ENCODE data around the gene FAM83G. TPM values are rescaled to one million over a fixed set of nuclear protein-coding genes. Genes with fewer than 3 reads are reported as not detected.

Gene FAM83G
- total and polyA plus RNA-seq, 2 donors (not counting 3 experiments of a cell fraction or from before 2014, with no cell fraction given) = 7.0 to 10.9 TPM

DNA sequence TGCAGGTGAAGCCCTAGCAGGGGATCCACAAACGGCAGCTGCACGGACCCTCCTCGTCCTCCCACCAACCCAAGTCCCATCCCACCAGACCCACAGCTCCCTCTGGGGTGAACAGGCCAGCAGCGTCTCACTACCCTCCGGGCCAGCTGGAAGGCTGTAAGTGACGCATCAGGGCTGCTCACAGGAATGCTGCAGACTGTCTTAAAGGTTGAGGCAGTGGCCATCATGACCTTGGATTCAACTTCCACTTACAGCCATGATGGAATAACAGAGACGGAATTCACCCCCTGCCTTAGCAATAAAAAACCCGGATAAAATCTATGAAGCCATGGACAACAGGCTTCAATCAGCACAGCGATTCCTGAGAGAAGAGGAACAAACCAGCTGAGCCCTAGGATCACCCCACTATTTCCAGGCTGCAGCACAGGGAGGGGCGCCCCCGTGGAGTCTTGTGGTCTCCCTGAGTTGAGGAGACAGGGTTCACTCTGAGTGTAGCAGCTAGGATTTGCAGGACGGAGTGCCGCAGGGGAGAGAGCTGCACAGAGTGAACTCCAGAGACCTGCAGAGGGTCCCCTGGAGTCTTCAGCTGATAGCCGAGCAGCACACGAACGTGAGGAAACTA, 10.5 kb downstream of the FAM83G start:
- Histone ChIP-seq H3K9me3 (replicated peaks; ENCODE audit: control insufficient read depth, insufficient read depth, low read length) (no peaks in the 10 kb centered on the region), H3K27ac (ENCODE audit: insufficient read depth, low read depth, low read length) (no peak overlapping the region), H3K9ac (replicated peaks; ENCODE audit: extremely low read depth, insufficient read depth, low read length) (no peak overlapping the region), H3K4me3 (replicated peaks in 1 of 3; ENCODE audit: insufficient read depth in 1 of 3, low read depth in 1 of 3, low read length in 3 of 3) (no peak overlapping the region), H3K36me3 (ENCODE audit: control insufficient read depth in 2 of 2, extremely low read depth in 1 of 2, insufficient read depth in 2 of 2, low read length in 2 of 2) (peaks cover 0 to 2% of the 10 kb centered on the region in 2 experiments), H3K9me1 (replicated peaks; ENCODE audit: control insufficient read depth, extremely low read depth, insufficient read depth, low read length) (no peaks in the 10 kb centered on the region), H3K79me2 (ENCODE audit: control insufficient read depth, insufficient read depth, low read length) (peaks cover 31% of the 10 kb centered on the region), H3K4me1 (ENCODE audit: control insufficient read depth, extremely low read depth, insufficient read depth, low read length) (no peaks in the 10 kb centered on the region), H3K4me2 (ENCODE audit: insufficient read depth, low read length) (no peak overlapping the region), H3K27me3 (ENCODE audit: control insufficient read depth in 2 of 2, insufficient read depth in 2 of 2, low read length in 2 of 2) (no peaks in the 10 kb centered on the region), H2AFZ (ENCODE audit: low read depth, low read length) (no peak overlapping the region), H4K20me1 (replicated peaks; ENCODE audit: control insufficient read depth, extremely low read depth, insufficient read depth, low read length) (no peaks in the 10 kb centered on the region)
- dilution Hi-C loops (cut with MboI; ENCODE audit: extremely low pct_ligation_motif_present, low sequenced_read_pairs) (no loop called here), intact Hi-C loops (cut with micrococcal nuclease) (no loop called here)
- BruUV-seq (replicated peaks) = no TSS peak
- DNase-seq (ENCODE audit: low read depth, low spot score) = no peak
- CTCF ChIA-PET = no interaction called here
- no peak for FAIRE-seq
- POLR2A ChIA-PET = no interaction called here
- TF ChIP-seq GATA2 (IDR thresholded peaks at IDR 0.05; ENCODE audit: insufficient read depth, insufficient read length, low read depth, low read length) (no peak), FOS (IDR thresholded peaks at IDR 0.05; ENCODE audit: borderline replicate concordance, insufficient read depth, low read length) (no peak), EZH2 (IDR thresholded peaks at IDR 0.05; ENCODE audit: borderline replicate concordance, low read depth, low read length, severe bottlenecking) (no peak), JUN (IDR thresholded peaks at IDR 0.05; ENCODE audit: borderline replicate concordance, insufficient read depth, insufficient read length, low read depth) (no peak), POLR2AphosphoS5 (IDR thresholded peaks at IDR 0.05; ENCODE audit: insufficient read depth, low read depth, low read length) (no peak), POLR2A (IDR thresholded peaks at IDR 0.05; ENCODE audit: low read depth, low read length) (no peak), MYC (IDR thresholded peaks at IDR 0.05; ENCODE audit: low read depth, low read length) (no peak)
- TF ChIP-seq, protein P1, sequence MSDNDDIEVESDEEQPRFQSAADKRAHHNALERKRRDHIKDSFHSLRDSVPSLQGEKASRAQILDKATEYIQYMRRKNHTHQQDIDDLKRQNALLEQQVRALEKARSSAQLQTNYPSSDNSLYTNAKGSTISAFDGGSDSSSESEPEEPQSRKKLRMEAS (IDR thresholded peaks at IDR 0.05; ENCODE audit: insufficient read depth, insufficient read length) = no peak
- TF ChIP-seq, protein P2, sequence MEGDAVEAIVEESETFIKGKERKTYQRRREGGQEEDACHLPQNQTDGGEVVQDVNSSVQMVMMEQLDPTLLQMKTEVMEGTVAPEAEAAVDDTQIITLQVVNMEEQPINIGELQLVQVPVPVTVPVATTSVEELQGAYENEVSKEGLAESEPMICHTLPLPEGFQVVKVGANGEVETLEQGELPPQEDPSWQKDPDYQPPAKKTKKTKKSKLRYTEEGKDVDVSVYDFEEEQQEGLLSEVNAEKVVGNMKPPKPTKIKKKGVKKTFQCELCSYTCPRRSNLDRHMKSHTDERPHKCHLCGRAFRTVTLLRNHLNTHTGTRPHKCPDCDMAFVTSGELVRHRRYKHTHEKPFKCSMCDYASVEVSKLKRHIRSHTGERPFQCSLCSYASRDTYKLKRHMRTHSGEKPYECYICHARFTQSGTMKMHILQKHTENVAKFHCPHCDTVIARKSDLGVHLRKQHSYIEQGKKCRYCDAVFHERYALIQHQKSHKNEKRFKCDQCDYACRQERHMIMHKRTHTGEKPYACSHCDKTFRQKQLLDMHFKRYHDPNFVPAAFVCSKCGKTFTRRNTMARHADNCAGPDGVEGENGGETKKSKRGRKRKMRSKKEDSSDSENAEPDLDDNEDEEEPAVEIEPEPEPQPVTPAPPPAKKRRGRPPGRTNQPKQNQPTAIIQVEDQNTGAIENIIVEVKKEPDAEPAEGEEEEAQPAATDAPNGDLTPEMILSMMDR (IDR thresholded peaks at IDR 0.05; ENCODE audit: extremely low read depth in 1 of 2, insufficient read depth in 1 of 2, low read depth in 1 of 2, low read length in 2 of 2) = no peak

Measured in endothelial cell of umbilical vein (primary cell).